ENCODE measurements around the gene MAP3K4. TPM values are rescaled to one million over a fixed set of nuclear protein-coding genes. Genes with fewer than 3 reads are reported as not detected.

MAP3K4 gene
- total RNA-seq, 1 experiment from 2014 or later, result 54.3 TPM

GRCh38 chr6:161064915-161065314 is 73.3 kb downstream of the MAP3K4 start:
- peaks cover 4% of the 10 kb centered on the region; the same call in 1 of the 2 replicates for H3K79me2 ChIP-seq (ENCODE audit: insufficient read depth, low read length)
- H2BK120ac ChIP-seq (ENCODE audit: low read depth, low read length, poor library complexity, severe bottlenecking), result no peak overlapping the region
- H3K27ac Mint-ChIP-seq, result peak overlapping the region in 1 of 3 experiments; percentile 24; a peak in 1 of 7 replicates

More at GRCh38 chr6:161064915-161065314, 73.3 kb downstream of the MAP3K4 start:
- Histone ChIP-seq H4K8ac (replicated peaks; ENCODE audit: insufficient read length, low read depth, low read length) (no peak overlapping the region), H3K79me1 (ENCODE audit: insufficient read depth, low read depth, low read length, poor library complexity, severe bottlenecking) (no peaks in the 10 kb centered on the region), H3T11ph (ENCODE audit: low read length) (no peak overlapping the region), H2BK20ac (ENCODE audit: low read depth, low read length, poor library complexity, severe bottlenecking) (no peak overlapping the region), H3K23ac (ENCODE audit: insufficient read length, low read depth, low read length) (no peak overlapping the region), H3K4me2 (ENCODE audit: insufficient read depth, insufficient read length, low read length) (no peak overlapping the region), H2AFZ (ENCODE audit: low read length) (no peak overlapping the region), H3K23me2 (ENCODE audit: insufficient read length, low read depth, low read length, poor library complexity, severe bottlenecking) (no peaks in the 10 kb centered on the region), H3K27ac (ENCODE audit: insufficient read length, low read depth, low read length) (no peak overlapping the region), H3K14ac (ENCODE audit: insufficient read depth, low read length) (no peak overlapping the region), H3K56ac (ENCODE audit: insufficient read length, low read depth, low read length) (no peak overlapping the region), H4K20me1 (ENCODE audit: control insufficient read depth, insufficient read depth, insufficient read length) (no peaks in the 10 kb centered on the region), H3K4ac (ENCODE audit: low read depth, low read length) (no peak overlapping the region), H2BK15ac (ENCODE audit: low read depth, low read length) (no peak overlapping the region), H3K9ac (ENCODE audit: extremely low read depth, insufficient read length, low read length) (no peak overlapping the region), H4K5ac (ENCODE audit: insufficient read length, low read depth, low read length) (no peak overlapping the region), H3K9me3 (ENCODE audit: control insufficient read depth, low read depth, low read length) (no peaks in the 10 kb centered on the region), H3K18ac (ENCODE audit: insufficient read length, low read depth, low read length) (no peak overlapping the region), H2BK5ac (ENCODE audit: insufficient read length, low read length) (no peak overlapping the region), H2AK5ac (ENCODE audit: insufficient read length, low read length) (no peak overlapping the region), H4K91ac (ENCODE audit: insufficient read length, low read depth, low read length) (no peak overlapping the region), H3K4me1 (ENCODE audit: insufficient read depth, low read length) (no peaks in the 10 kb centered on the region), H2BK12ac (ENCODE audit: insufficient read length, low read depth, low read length) (no peak overlapping the region), H3K27me3 (ENCODE audit: insufficient read depth, low read length) (no peaks in the 10 kb centered on the region)
- TF ChIP-seq, protein P1, sequence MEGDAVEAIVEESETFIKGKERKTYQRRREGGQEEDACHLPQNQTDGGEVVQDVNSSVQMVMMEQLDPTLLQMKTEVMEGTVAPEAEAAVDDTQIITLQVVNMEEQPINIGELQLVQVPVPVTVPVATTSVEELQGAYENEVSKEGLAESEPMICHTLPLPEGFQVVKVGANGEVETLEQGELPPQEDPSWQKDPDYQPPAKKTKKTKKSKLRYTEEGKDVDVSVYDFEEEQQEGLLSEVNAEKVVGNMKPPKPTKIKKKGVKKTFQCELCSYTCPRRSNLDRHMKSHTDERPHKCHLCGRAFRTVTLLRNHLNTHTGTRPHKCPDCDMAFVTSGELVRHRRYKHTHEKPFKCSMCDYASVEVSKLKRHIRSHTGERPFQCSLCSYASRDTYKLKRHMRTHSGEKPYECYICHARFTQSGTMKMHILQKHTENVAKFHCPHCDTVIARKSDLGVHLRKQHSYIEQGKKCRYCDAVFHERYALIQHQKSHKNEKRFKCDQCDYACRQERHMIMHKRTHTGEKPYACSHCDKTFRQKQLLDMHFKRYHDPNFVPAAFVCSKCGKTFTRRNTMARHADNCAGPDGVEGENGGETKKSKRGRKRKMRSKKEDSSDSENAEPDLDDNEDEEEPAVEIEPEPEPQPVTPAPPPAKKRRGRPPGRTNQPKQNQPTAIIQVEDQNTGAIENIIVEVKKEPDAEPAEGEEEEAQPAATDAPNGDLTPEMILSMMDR (conservative IDR thresholded peaks at IDR 0.05), result no peak
- Mint-ChIP-seq H3K9me3 (peaks cover 2% of the 10 kb centered on the region in 2 experiments; a peak in 3 of 5 replicates), H3K4me3 (no peak overlapping the region), H3K36me3 (ENCODE audit: insufficient read depth in 1 of 3, low read depth in 3 of 3) (peaks cover 10 to 18% (median 11%) of the 10 kb centered on the region in 3 experiments; a peak in 6 of 7 replicates), H3K27me3 (ENCODE audit: low read depth) (no peaks in the 10 kb centered on the region), H3K4me1 (peaks cover 0 to 10% of the 10 kb centered on the region in 2 experiments; a peak in 2 of 4 replicates)
- no peak for DNase-seq
- no CpG with 5 or more reads among the region's 1 CpG for WGBS (ENCODE audit: extremely low coverage, insufficient read length, low lambda C conversion rate)
